HCT116 (cell line): ENCODE measurements around the gene SMIM21.

Experiments used
- CTCF ChIP-seq, 3 experiments: fragments of 200-600 bp in 1 of 3; sonication (generic) in 1 of 3; IDR thresholded peaks in 2 of 3; conservative IDR thresholded peaks in 1 of 3; 2 replicates each; pipeline ENCODE4 v1.5.1; 2012 to 2017; ENCODE audit warnings: low read depth in 2 of 3, low read length in 2 of 3, antibody characterized with exemption in 1 of 3, borderline replicate concordance in 1 of 3, control low read depth in 1 of 3, mild to moderate bottlenecking in 1 of 3, mixed read lengths in 1 of 3, mixed run types in 1 of 3, moderate library complexity in 1 of 3; ENCODE audit not compliant: insufficient read depth in 1 of 3
- EZH2phosphoT487 ChIP-seq: fragments of 200-600 bp; IDR thresholded peaks from 2 replicates; pipeline ENCODE4 v1.6.1; 2018; ENCODE audit warnings: antibody characterized with exemption, borderline replicate concordance
- MAX ChIP-seq: IDR thresholded peaks from 2 replicates; pipeline ENCODE4 v1.6.1; 2012
- POLR2AphosphoS5 ChIP-seq: IDR thresholded peaks from 2 replicates; pipeline ENCODE4 v1.6.1; 2011; ENCODE audit warnings: mild to moderate bottlenecking, low read depth, low read length, moderate library complexity
- TF ChIP-seq, protein P1 (sequence below): IDR thresholded peaks from 2 replicates; pipeline ENCODE4 v1.6.1; 2011; ENCODE audit warnings: mild to moderate bottlenecking, low read length, moderate library complexity; ENCODE audit not compliant: insufficient replicate concordance; ENCODE audit errors: extremely low read depth
- TF ChIP-seq, protein P2 (sequence below): IDR thresholded peaks from 2 replicates; pipeline ENCODE4 v1.6.1; 2012; ENCODE audit warnings: low read depth

- TF ChIP-seq POLR2AphosphoS5 (no peak), MAX (no peak), CTCF (IDR thresholded peaks at IDR 0.05 in 2 of 3, conservative IDR thresholded peaks at IDR 0.05 in 1 of 3; ENCODE audit: borderline replicate concordance in 1 of 3, insufficient read depth in 1 of 3, low read depth in 2 of 3, low read length in 2 of 3) (no peak), EZH2phosphoT487 (no peak)
- TF ChIP-seq, protein P1, sequence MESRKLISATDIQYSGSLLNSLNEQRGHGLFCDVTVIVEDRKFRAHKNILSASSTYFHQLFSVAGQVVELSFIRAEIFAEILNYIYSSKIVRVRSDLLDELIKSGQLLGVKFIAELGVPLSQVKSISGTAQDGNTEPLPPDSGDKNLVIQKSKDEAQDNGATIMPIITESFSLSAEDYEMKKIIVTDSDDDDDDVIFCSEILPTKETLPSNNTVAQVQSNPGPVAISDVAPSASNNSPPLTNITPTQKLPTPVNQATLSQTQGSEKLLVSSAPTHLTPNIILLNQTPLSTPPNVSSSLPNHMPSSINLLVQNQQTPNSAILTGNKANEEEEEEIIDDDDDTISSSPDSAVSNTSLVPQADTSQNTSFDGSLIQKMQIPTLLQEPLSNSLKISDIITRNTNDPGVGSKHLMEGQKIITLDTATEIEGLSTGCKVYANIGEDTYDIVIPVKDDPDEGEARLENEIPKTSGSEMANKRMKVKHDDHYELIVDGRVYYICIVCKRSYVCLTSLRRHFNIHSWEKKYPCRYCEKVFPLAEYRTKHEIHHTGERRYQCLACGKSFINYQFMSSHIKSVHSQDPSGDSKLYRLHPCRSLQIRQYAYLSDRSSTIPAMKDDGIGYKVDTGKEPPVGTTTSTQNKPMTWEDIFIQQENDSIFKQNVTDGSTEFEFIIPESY = no peak
- TF ChIP-seq, protein P2, sequence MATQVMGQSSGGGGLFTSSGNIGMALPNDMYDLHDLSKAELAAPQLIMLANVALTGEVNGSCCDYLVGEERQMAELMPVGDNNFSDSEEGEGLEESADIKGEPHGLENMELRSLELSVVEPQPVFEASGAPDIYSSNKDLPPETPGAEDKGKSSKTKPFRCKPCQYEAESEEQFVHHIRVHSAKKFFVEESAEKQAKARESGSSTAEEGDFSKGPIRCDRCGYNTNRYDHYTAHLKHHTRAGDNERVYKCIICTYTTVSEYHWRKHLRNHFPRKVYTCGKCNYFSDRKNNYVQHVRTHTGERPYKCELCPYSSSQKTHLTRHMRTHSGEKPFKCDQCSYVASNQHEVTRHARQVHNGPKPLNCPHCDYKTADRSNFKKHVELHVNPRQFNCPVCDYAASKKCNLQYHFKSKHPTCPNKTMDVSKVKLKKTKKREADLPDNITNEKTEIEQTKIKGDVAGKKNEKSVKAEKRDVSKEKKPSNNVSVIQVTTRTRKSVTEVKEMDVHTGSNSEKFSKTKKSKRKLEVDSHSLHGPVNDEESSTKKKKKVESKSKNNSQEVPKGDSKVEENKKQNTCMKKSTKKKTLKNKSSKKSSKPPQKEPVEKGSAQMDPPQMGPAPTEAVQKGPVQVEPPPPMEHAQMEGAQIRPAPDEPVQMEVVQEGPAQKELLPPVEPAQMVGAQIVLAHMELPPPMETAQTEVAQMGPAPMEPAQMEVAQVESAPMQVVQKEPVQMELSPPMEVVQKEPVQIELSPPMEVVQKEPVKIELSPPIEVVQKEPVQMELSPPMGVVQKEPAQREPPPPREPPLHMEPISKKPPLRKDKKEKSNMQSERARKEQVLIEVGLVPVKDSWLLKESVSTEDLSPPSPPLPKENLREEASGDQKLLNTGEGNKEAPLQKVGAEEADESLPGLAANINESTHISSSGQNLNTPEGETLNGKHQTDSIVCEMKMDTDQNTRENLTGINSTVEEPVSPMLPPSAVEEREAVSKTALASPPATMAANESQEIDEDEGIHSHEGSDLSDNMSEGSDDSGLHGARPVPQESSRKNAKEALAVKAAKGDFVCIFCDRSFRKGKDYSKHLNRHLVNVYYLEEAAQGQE = no peak
Observed at GRCh38 chr18:75441896-75442295, 14.4 kb upstream of the SMIM21 start.
